GM12801 (cell line): ENCODE results near the gene SLCO4A1.

ENCODE experiments used
- TF ChIP-seq, protein P1 (sequence below): IDR thresholded peaks from one replicate; pipeline ENCODE4 v1.5.1; 2011; ENCODE audit warnings: control low read depth; ENCODE audit not compliant: insufficient read length; ENCODE audit errors: extremely low read depth

The SLCO4A1 gene

GRCh38 chr20:62660240-62660615 lies 17.9 kb downstream of the SLCO4A1 start:
- TF ChIP-seq, protein P1, sequence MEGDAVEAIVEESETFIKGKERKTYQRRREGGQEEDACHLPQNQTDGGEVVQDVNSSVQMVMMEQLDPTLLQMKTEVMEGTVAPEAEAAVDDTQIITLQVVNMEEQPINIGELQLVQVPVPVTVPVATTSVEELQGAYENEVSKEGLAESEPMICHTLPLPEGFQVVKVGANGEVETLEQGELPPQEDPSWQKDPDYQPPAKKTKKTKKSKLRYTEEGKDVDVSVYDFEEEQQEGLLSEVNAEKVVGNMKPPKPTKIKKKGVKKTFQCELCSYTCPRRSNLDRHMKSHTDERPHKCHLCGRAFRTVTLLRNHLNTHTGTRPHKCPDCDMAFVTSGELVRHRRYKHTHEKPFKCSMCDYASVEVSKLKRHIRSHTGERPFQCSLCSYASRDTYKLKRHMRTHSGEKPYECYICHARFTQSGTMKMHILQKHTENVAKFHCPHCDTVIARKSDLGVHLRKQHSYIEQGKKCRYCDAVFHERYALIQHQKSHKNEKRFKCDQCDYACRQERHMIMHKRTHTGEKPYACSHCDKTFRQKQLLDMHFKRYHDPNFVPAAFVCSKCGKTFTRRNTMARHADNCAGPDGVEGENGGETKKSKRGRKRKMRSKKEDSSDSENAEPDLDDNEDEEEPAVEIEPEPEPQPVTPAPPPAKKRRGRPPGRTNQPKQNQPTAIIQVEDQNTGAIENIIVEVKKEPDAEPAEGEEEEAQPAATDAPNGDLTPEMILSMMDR = no peak

DNA sequence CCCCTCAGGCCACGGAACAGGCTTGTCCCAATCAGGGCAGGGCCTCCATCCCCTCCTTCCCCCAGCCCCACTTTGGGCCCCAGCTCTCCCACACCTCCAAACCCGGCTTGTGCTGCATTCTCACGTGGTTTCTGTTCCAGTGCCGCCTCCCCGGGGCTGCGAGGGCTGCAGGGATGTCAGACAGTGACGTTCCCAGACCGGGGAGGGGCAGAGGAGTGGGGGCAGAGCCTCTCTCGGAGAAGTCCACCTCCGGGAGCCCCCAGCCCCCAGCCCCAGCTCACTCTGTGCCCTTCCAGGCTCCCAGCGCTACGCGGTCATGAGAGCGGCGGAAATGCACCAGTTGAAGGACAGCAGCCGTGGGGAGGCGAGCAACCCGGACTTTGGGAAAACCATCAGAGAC lies 18.5 kb downstream of the SLCO4A1 start:
- TF ChIP-seq, protein P1 = no peak

DNA sequence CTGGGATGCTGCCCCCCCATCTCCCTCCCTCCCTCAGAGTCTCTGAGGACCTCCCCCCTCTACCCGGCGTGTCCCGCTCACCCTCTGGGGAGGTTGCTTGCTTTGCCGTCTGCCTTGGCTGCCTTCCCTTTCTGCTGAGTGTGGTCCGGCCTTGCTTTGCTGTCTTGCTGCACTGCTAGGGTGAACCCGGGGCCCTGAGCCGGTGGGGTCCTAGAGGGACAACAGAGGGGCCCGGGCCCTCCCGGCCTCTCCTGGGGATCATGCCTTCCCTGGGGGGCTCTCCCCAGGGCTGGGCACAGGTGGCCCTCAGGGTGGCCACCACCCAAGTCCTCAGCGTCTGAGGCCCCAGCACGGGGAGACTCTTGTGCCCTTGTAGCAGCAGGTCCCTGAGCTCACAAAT lies 19.3 kb downstream of the SLCO4A1 start:
- TF ChIP-seq, protein P1 = no peak

- TF ChIP-seq, protein P1 = no peak
These were observed 20.1 kb downstream of the SLCO4A1 start for GRCh38 chr20:62662422-62662821.

GRCh38 chr20:62663145-62664018 lies 21.1 kb downstream of the SLCO4A1 start:
- TF ChIP-seq, protein P1 = no peak

DNA sequence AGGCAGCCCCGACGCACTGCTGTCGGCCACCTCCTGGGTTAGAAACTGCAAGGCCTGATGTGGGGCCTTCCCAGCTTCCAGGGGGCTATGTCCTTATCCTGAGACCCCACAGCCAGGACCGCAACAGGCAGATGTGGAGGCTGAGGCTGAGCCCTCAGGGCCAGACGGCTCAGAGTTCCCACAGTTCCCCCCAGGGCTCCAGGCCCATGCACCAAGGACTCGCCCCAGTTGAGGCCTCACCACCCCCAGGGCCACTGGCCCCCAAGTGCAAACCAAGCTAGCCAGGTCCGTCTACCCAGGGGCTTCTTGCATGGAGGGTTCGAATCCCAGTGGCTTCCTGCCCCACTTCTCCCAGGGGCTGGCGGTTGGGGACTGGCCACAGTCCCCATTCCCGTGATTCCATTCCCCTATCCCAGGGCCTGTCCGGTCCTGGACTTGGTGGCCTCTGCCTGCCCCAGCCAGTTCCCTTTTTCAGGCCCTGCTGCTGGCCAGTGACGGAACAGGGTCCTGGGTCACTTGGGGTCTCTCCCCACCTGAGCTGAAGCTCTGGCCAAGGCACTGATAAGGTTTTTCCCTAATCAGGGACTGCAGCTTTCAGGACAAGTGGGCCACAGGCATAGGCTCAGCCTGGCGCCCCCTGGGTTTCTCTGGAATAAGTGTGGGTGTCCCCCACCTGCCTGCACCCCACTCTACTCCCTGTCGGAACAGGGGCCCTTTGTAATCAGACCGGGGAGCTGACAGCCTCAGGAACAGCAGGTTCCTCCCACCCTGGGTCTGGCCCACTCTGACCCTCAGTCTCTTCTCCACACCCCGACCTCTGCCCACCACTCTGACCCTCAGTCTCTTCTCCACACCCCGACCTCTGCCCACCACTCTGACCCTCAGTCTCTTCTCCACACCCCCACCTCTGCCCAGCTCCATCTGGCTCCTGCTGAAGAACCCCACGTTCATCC lies 22.0 kb downstream of the SLCO4A1 start:
- TF ChIP-seq, protein P1 = no peak

DNA sequence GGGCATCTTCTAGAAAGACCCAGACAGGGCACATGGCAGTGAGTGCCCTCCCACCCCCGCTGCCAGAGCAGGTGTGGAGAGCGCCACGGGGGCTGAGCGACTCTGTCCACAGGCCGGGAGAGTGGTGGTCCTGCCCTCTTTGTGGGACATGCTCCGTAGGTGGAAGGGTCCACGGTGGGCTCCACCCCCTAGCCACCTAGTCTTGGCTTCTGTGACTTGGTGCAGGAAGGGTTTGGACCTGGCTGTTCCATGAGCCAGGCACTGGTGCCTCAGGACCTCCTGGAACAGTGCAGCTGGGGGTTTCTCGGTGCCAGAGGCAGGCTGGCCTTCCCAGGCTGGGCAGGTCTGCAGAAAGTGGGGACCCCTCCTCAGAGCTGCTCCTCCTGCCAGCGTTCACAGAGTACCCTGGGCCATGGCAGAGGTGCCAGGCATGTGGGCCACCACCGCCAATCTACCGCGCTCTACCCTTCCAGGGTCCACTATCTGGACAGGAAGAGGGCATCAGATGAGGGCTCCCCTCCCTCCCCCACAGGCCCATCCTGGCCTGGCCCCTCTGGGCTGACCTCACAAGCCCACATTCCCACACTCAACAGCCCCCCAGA lies 23.0 kb downstream of the SLCO4A1 start:
- TF ChIP-seq, protein P1 = no peak
